Subcutaneous adipose tissue (tissue), 4 donors: ENCODE results near the gene DLG2. TPM values are rescaled to one million over a fixed set of nuclear protein-coding genes. Genes with fewer than 3 reads are reported as not detected.

Source experiments
- CTCF ChIP-seq: fragments of 450-650 bp; IDR thresholded peaks from one replicate; pipeline ENCODE4 v1.5.1; 2016; ENCODE audit warnings: low read depth, mild to moderate bottlenecking, control low read depth, antibody characterized with exemption, moderate library complexity
- total RNA-seq, 4 donors: library from RNA; depleted of rRNA; stranded (reverse); fragments of >200 nt; gene quantifications; one replicate each; pipeline ENCODE4 v1.1.0, GENCODE V29; 2016

Gene DLG2
- total RNA-seq, 4 donors from 2014 or later: 3.6 to 7.0 (median 6.1) TPM

DNA sequence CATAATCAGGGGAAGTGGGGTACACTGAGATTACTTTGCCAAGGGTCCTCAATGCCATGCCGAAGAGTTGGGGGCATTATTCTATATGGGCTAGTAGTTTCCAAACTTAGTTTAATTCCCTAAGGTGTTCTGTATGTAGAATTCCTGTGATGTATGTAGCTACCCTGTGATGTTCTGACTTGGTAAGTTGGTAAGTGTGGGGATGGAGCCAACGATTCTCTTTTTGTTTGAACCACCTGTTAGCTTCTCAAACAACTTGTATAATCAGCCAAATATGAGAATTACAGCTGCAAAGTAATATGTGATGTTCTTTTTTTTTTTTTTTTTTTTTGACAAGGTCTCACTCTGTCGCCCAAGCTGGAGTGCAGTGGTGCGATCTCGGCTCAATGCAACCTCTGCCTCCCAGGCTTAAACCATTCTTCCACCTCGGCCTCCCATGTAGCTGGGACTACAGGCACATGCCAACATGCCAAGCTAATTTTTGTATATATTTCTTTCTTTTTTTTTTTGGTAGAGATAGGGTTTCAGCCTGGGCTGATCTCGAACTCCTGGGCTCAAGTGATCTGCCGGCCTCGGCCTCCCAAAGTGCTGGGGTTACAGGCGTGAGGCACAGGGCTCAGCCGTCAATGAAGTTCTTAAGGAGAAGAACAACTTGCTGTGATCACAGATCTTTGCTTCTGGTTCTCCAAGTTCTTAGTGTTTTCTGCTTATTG, 2025.8 kb downstream of the DLG2 start:
- no peak for TF ChIP-seq CTCF

GRCh38 chr11:83600661-83601060, 2026.5 kb downstream of the DLG2 start:
- no peak for TF ChIP-seq CTCF

DNA sequence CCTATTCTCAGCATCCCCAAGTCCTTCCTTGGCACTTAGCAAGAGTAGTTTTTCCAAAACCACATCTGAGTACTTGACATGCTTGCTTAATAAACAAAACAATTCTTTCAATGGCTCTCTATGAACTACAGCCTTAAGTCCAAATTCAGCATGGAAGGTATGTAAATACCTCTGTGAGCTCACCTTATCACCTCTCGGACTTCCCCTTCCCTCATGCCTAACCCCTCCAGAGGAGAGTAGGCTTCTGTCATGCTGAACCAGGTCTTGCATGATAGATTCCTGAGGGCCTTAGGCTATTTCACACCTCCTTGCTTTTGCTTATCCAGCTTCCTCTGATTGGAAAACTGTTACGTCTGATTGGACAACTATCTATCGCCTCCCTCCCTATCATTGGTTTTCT, 2028.1 kb downstream of the DLG2 start:
- TF ChIP-seq CTCF: no peak

GRCh38 chr11:83583757-83584366, 2043.3 kb downstream of the DLG2 start:
- no peak for TF ChIP-seq CTCF

DNA sequence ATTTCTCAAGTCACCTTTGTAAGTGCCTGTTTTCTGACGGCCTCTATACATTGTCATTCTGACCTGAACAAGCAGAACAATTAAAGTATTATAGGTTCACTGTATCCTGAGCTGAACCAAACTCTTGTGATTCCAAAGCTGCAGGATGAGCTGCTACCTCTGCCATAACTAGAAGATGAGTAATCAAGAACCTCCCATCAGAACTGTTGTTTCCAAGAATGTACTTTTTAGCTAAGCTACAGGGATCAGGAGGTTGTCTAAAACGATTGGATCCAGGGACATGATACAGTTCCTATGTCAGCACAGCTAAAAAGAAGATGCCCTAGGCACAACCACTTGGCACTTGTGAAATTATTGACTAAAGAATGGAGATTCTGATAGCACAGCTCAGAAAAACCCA, 2052.6 kb downstream of the DLG2 start:
- no peak for TF ChIP-seq CTCF

GRCh38 chr11:83572581-83573496, 2054.3 kb downstream of the DLG2 start:
- no peak for TF ChIP-seq CTCF

GRCh38 chr11:83571302-83571701, 2055.8 kb downstream of the DLG2 start:
- no peak for TF ChIP-seq CTCF
